Hindlimb muscle (tissue), 1 donor: ENCODE measurements around the gene TTC4. TPM values are rescaled to one million over a fixed set of nuclear protein-coding genes. Genes with fewer than 3 reads are reported as not detected.

ENCODE experiments used
- DNase-seq: peaks from one replicate; pipeline ENCODE4 v3.0.0-alpha.2; 2013
- polyA plus RNA-seq: library from polyadenylated mRNA; unstranded; fragments of 120-200 nt; gene quantifications from one replicate; pipeline ENCODE4 v1.2.1, GENCODE V29; 2013; ENCODE audit not compliant: insufficient read length

Gene TTC4
- polyA plus RNA-seq, 1 donor: 26.3 TPM

- DNase-seq: no peak
These were observed 71.1 kb downstream of the TTC4 start for GRCh38 chr1:54786778-54787177.

- no peak for DNase-seq
These were observed 71.9 kb downstream of the TTC4 start for GRCh38 chr1:54787604-54788003.

- no peak for DNase-seq
These were observed 72.8 kb downstream of the TTC4 start for GRCh38 chr1:54788459-54788858.

DNA sequence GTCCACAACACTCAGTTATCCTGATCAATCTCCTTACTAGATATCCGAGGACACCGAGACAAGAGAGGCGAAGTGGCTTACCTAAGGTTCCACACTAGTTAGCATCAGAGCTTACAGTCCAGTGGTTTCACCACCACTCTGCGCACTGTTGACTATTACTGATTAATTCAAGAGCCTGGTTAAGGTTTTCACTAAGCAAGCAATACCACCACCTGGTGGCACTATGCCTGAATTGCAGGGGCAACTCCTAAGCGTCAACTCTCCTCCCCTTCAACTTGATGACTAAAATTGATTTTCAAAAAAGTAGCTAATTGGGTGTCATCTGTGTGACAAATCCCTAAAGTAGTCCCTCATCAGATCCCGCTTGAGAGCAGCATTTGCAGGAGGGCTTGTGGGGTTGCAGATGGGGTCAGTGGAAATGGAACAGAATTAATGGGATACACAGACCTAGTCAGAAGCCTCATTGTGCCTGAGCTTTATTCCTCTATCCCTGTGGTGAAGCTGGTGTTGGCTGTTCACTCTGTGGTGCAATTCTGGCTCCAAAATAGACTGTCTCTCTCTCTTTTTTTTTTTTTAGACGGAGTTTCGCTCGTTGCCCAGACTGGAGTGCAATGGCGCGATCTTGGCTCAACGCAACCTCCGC, 76.3 kb downstream of the TTC4 start:
- DNase-seq: no peak

Other genes starting within 250 kb of the TTC4 start
- 7.2 TPM for gene ACOT11, start 167.6 kb upstream of the TTC4 start, polyA plus RNA-seq
- 0.85 TPM for gene FAM151A, start 92.3 kb upstream of the TTC4 start, polyA plus RNA-seq
- gene MROH7, start 74.1 kb upstream of the TTC4 start, polyA plus RNA-seq: 5.9 TPM
- gene PARS2, start 48.7 kb downstream of the TTC4 start, polyA plus RNA-seq: 4.5 TPM
- gene TTC22, start 85.5 kb downstream of the TTC4 start, polyA plus RNA-seq: 0.17 TPM
- gene DHCR24, start 171.3 kb downstream of the TTC4 start, polyA plus RNA-seq: 17.8 TPM